PFSK-1 (cell line): ENCODE measurements around the gene POGZ.

Source experiments
- REST ChIP-seq, 2 experiments: IDR thresholded peaks; 2 replicates each; pipeline versions ENCODE4 v1.6.1 to v1.8.0; 2011 to 2012; ENCODE audit warnings: low read depth in 2 of 2, low read length in 2 of 2, control low read depth in 1 of 2, inconsistent platforms in 1 of 2, mild to moderate bottlenecking in 1 of 2, moderate library complexity in 1 of 2; ENCODE audit not compliant: insufficient read depth in 1 of 2
- TAF1 ChIP-seq: IDR thresholded peaks from 2 replicates; pipeline ENCODE4 v1.6.1; 2012; ENCODE audit warnings: low read length, control low read depth, borderline replicate concordance; ENCODE audit not compliant: insufficient read depth

- no peak for TF ChIP-seq TAF1
- no peak for TF ChIP-seq REST (IDR thresholded peaks at IDR 0.05; ENCODE audit: insufficient read depth in 1 of 2, low read depth in 2 of 2, low read length in 2 of 2)
Measured at GRCh38 chr1:151455966-151456365, 3.3 kb downstream of the POGZ start.
